Fibroblast of villous mesenchyme (primary cell): ENCODE data around the gene HOXB6. TPM values are rescaled to one million over a fixed set of nuclear protein-coding genes. Genes with fewer than 3 reads are reported as not detected.
A peak's percentile ranks its signal among the peaks of the same experiment; 100 is the strongest.

Experiments
- DNase-seq: peaks from one replicate; pipeline ENCODE4 v3.0.0-alpha.2; 2010; ENCODE audit warnings: low read depth
- H3K4me3 ChIP-seq: 2 replicates; pipeline ENCODE4 v1.5.1; 2011; ENCODE audit warnings: low read depth, mild to moderate bottlenecking, low read length
- total RNA-seq: library from RNA; depleted of rRNA; stranded (reverse); fragments of >200 nt; gene quantifications from 2 replicates; pipeline ENCODE4 v1.2.3, GENCODE V29; 2012
- TF ChIP-seq, protein P1 (sequence below): IDR thresholded peaks from 2 replicates; pipeline ENCODE4 v1.5.1; 2012; ENCODE audit warnings: low read depth, mild to moderate bottlenecking, low read length; ENCODE audit not compliant: insufficient read depth

HOXB6 gene
- total RNA-seq, 1 donor: 1.3 TPM

DNA sequence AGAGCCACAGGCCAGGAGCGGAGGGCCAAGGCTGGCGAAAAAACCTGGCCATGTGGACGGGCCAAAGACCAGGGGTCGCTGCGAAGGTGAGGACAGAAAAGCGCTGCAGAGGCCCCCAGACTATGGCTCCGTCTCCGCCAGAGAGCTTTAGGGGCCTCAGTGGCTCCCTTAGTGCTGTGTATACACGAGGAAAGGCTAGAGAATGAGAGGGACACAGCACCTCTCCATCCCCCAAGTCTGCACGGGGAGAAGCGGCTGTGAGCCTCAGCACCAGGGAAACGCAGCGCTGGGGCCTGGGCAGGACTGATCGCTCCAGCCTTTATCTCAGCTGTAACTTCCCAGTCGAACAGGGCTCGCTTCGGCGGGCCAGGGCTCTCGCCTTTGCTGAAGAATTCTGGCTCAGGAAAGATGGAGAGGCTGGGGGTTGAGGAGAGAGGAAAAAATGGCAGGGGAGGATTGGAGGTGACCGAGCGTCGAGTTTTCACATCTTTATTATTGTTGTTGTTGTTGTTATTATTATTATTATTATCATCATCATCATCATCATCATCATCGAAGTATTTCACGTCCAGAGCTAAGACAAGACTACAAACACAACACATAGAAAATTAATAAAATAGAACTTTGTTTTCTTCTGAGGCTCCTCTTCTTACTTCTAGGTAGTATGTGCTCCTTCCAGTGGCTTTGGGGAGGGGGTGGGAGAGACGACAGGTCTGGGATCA, 9.3 kb downstream of the HOXB6 start:
- DNase-seq: no peak
- TF ChIP-seq, protein P1, sequence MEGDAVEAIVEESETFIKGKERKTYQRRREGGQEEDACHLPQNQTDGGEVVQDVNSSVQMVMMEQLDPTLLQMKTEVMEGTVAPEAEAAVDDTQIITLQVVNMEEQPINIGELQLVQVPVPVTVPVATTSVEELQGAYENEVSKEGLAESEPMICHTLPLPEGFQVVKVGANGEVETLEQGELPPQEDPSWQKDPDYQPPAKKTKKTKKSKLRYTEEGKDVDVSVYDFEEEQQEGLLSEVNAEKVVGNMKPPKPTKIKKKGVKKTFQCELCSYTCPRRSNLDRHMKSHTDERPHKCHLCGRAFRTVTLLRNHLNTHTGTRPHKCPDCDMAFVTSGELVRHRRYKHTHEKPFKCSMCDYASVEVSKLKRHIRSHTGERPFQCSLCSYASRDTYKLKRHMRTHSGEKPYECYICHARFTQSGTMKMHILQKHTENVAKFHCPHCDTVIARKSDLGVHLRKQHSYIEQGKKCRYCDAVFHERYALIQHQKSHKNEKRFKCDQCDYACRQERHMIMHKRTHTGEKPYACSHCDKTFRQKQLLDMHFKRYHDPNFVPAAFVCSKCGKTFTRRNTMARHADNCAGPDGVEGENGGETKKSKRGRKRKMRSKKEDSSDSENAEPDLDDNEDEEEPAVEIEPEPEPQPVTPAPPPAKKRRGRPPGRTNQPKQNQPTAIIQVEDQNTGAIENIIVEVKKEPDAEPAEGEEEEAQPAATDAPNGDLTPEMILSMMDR: no peak
- H3K4me3 ChIP-seq: no peak overlapping the region

DNA sequence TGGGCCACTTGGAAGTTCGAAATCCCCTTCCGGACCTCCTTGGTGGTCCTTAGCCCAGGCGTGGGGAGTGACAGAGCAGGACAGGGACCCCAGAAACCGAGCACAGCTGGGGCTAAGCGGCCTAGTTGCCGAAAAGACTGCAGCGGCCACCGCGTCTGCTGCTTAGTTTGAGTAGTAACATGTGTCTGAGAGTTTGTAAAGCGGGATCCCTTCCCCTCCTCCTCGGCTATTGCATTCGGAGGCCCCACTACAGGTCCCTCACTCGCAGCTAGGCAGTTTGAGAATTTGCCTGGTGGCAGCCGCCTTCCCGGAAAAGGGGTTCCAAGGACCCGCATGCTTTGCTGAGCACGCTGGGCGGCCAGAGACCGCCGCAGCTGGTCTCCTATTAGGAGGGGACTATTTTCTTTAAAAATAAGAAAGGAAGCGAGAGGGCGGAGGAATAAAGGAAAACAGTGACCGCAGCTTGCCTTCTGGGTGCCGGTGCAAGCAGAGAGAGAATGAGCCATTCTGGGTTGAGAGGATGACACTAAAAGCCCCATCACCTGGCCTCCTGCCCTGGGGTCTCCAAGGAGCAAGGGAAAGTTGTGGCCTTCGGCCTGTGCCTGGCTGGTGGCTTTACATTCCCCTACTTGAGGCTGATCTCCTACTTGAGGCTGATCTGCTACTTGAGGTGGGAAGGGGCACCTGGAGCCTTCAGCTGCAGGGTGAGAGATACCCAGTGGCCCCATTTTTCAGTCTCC, 10.1 kb downstream of the HOXB6 start:
- DNase-seq: no peak
- TF ChIP-seq, protein P1: no peak
- H3K4me3 ChIP-seq: no peak overlapping the region

DNA sequence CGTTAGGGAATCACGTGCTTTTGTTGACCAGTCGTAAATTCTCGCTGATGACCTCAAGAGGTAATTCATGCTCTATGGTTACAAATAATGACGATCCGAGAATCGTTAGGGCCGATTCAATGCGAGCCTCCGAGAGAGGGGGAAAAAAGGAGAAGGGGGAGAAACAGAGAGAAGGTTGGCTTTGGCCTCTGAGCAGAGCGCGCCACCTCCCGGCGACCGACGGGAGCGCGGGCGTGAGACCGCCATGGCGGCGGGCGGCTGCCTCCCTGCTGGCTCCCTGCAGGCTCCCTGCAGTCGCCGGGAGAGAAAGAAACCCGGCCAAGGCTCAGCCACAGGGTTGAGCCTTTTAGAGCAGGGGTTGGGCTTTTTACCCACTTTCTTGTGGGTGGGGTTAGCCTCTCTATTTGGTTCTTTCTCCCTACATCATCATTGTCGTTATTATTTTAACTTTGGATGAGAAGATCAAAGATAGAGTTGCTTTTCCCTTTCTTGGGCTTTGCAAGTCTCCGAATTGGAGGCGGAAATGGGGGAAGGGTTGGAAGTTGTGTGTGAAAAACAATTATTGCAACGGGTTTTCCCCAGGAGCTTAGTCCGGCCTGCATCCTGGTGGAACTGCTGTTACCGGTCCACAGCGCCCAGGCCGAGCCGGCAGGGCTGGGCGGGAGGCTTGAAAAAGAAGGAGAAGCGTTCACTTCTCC, 10.8 kb downstream of the HOXB6 start:
- TF ChIP-seq, protein P1: peak; percentile 90
- H3K4me3 ChIP-seq: peak overlapping the region; percentile 49
- peak; percentile 71 for DNase-seq

DNA sequence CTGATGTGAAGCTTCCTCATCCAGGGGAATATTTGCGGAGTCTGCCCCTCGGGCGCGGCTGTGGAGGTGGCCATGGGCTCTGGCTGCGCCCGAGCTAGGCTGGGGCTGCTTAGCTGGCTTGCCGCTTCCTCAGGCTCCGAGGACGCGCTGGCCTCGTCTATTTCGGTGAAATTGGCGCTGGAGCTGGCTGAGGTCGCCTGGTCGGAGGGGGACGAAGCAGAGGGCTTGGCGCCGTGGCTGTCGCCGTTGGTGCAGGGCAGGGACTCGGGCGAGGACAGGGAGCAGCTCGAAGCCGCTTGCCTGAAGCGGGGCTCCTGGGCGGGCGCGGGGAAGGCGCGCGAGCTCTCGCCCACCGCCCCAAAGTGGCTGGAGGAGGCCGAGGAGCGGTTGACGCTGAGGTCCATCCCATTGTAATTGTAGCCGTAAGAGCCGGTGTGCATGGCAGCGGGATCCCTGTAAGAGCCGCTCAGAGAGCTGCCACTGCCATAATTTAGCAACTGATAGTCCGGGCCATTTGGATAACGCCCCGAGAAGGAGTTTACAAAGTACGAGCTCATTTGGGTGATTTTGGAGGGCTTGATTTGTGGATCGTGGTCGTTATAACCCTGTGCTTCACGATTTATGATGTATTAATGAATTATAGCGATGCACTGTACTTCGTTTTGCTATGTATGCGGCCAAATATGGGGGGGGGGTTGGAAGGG, 11.5 kb downstream of the HOXB6 start, which contains the start of gene HOXB5:
TSS of gene HOXB5 (minus strand) at position 654 of the 704 bp plus-strand sequence. CDS start at position 557, 97 bp downstream.
- DNase-seq: peak; percentile 28
- peak within 1 kb of the TSS; percentile 49 for H3K4me3 ChIP-seq
- TF ChIP-seq, protein P1: no peak

DNA sequence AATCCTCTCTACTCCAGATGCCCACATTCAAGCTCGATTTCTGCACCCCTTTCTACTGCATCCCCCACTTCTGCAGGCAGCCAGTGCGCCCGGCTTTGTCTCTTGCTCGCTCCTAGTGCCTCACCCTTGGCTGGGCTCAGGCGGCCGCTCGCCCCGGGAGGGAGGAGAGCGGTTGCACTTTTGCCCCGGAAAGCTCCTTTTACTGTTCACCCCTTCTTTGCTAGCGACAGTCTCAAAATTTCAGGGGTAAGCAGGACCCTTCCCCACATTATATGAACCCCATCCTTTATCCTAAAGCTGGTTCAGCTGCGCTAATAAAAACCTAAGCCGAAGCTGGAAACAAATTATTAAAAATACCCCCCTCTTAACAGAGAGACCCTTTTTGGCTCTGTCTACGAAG, 12.2 kb downstream of the HOXB6 start:
- DNase-seq: no peak
- TF ChIP-seq, protein P1: no peak
- peak overlapping the region; percentile 49 for H3K4me3 ChIP-seq

DNA sequence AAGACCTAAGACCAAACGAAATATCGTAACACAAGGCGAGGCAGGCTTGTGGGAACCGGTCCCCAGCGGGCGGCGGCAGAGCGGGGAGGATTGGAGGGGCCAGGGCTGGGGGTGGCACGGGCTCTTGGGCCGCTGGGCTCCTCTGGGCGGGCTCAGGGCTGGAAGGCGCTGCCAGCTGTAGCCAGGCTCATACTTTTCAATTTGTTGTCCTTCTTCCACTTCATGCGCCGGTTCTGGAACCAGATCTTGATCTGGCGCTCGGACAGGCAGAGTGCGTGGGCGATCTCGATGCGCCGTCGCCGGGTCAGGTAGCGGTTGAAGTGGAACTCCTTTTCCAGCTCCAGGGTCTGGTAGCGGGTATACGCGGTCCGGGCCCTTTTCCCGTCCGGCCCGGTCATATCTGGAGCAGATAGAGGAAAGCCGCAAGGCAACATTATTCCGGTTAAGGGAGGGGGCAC, 12.7 kb downstream of the HOXB6 start:
- DNase-seq: no peak
- TF ChIP-seq, protein P1: no peak
- peak overlapping the region; percentile 49 for H3K4me3 ChIP-seq
